BE2C (cell line): Measurements from ENCODE around the gene PLEKHM3.

Experiments used
- DNase-seq: peaks from one replicate; pipeline ENCODE4 v3.0.0-alpha.2; 2020
- H3K27me3 ChIP-seq: fragments of 250-450 bp; sonication (Bioruptor Pico); 2 replicates; pipeline ENCODE4 v1.5.1; 2020; ENCODE audit warnings: mild to moderate bottlenecking
- H3K36me3 ChIP-seq: fragments of 250-450 bp; sonication (Bioruptor Pico); 2 replicates; pipeline ENCODE4 v1.5.1; 2020; ENCODE audit warnings: mild to moderate bottlenecking
- H3K4me1 ChIP-seq: fragments of 250-450 bp; sonication (Bioruptor Pico); 2 replicates; pipeline ENCODE4 v1.5.1; 2020
- H3K4me3 ChIP-seq: 2 replicates; pipeline ENCODE4 v1.5.1; 2011; ENCODE audit warnings: low read depth, low read length
- H3K9me3 ChIP-seq: fragments of 250-450 bp; sonication (Bioruptor Pico); 2 replicates; pipeline ENCODE4 v1.5.1; 2020
- TF ChIP-seq, protein P1 (sequence below): IDR thresholded peaks from 2 replicates; pipeline ENCODE4 v1.5.1; 2012; ENCODE audit warnings: mild to moderate bottlenecking, low read depth, low read length

The PLEKHM3 gene

DNA sequence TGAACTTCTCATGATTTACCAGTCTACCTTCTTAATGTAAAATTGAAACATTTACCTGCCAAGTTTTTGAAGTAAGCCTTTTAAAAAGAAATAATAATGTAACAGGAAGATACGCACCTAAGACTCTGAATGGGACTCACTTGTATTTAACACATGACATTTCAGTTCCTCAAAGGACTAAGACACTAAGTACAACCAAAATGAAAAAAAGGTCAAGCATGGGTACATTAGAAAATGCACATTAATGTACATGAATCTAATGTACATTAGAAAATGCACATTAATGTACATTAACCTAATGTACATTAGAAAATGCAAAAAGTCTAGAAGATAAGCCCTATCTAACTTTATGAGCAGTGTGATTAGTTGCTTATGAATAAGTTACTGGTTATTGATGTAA, 186.3 kb downstream of the PLEKHM3 start:
- no peaks in the 10 kb centered on the region for H3K27me3 ChIP-seq
- no peak for DNase-seq
- H3K4me3 ChIP-seq = no peak overlapping the region
- no peaks in the 10 kb centered on the region for H3K36me3 ChIP-seq
- TF ChIP-seq, protein P1, sequence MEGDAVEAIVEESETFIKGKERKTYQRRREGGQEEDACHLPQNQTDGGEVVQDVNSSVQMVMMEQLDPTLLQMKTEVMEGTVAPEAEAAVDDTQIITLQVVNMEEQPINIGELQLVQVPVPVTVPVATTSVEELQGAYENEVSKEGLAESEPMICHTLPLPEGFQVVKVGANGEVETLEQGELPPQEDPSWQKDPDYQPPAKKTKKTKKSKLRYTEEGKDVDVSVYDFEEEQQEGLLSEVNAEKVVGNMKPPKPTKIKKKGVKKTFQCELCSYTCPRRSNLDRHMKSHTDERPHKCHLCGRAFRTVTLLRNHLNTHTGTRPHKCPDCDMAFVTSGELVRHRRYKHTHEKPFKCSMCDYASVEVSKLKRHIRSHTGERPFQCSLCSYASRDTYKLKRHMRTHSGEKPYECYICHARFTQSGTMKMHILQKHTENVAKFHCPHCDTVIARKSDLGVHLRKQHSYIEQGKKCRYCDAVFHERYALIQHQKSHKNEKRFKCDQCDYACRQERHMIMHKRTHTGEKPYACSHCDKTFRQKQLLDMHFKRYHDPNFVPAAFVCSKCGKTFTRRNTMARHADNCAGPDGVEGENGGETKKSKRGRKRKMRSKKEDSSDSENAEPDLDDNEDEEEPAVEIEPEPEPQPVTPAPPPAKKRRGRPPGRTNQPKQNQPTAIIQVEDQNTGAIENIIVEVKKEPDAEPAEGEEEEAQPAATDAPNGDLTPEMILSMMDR = no peak
- H3K4me1 ChIP-seq = no peaks in the 10 kb centered on the region; the same call in 1 of the 2 replicates
- no peaks in the 10 kb centered on the region for H3K9me3 ChIP-seq

DNA sequence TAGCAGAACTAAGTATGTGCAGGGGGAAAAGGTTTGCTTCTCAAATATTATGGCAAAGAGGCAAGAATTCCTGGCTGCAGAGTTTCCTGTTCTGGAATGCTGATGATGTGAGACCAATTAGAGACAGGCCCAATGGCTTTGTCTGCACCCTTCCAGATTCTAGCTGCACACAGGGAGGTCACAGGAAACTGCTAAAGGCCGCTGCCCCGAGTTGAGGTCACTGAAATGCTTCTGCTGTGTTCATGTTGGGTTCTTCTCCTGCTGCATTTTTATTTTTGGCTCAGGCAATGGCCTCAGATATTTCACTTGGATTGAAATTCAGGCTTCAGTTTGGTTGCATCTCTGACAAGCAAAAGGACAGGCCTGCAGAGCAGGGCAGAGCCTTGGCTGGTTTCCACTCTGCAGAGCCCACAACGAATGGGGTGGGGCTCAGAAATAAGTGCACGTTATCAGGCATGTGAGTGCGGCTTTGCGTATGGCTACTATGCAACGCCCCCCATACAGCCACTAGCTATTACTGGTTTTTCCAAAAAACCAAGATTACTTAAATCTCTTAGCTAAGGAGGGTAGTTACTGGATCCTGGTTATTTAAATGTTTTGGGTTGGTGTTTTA, 188.7 kb downstream of the PLEKHM3 start:
- TF ChIP-seq, protein P1 = no peak
- Histone ChIP-seq H3K27me3 (no peaks in the 10 kb centered on the region), H3K4me3 (no peak overlapping the region), H3K4me1 (no peaks in the 10 kb centered on the region; the same call in 1 of the 2 replicates), H3K36me3 (no peaks in the 10 kb centered on the region), H3K9me3 (no peaks in the 10 kb centered on the region)
- peak; percentile 20 for DNase-seq

DNA sequence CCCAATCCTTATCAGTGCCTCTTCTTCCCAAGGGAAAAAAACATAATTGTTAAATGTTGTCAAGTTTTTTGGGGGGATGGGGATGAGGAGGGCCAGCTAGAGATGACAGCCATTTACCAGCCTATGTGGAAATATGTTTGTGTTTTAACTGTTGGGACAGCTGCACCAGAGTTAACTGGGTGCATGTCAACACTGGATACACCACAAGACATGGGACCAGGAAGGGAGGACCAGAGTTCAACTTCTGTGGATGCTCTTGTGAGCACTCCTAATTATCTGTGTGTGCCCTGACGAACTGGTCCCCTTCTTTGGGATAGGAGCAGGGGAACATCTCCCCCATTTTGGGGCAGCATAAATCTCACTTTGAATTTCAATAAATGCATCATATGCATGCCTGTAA, 189.5 kb downstream of the PLEKHM3 start:
- Histone ChIP-seq H3K4me1 (no peaks in the 10 kb centered on the region; the same call in 1 of the 2 replicates), H3K36me3 (no peaks in the 10 kb centered on the region), H3K9me3 (no peaks in the 10 kb centered on the region), H3K27me3 (no peaks in the 10 kb centered on the region), H3K4me3 (no peak overlapping the region)
- TF ChIP-seq, protein P1 = no peak
- DNase-seq = no peak

DNA sequence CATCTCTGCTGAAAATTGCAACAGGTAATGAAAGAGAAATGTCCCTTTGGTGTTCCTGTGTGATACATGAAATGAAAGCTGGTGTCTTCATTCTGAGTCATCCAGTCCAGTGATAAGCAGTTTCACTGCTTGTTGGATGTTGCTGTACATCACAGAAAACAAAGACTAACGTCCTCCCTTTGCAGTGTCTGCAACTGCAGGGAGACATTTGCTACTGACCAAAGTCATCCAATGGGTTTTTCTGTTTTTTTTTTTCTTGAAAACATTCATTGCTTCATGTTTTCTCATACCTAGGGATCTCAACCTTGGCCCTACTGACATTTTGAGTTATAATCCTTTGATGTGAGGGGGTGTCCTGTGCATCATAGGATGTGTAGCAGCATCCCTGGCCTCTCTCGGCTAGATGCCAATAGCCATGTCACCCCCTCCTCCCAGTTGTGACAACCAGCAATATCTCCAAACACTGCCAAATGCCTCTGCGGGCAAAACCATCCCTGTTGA, 192.0 kb downstream of the PLEKHM3 start:
- H3K4me1 ChIP-seq = no peaks in the 10 kb centered on the region; the same call in 1 of the 2 replicates
- DNase-seq = no peak
- TF ChIP-seq, protein P1 = no peak
- H3K27me3 ChIP-seq = no peaks in the 10 kb centered on the region
- no peaks in the 10 kb centered on the region for H3K36me3 ChIP-seq
- no peaks in the 10 kb centered on the region for H3K9me3 ChIP-seq
- no peak overlapping the region for H3K4me3 ChIP-seq

DNA sequence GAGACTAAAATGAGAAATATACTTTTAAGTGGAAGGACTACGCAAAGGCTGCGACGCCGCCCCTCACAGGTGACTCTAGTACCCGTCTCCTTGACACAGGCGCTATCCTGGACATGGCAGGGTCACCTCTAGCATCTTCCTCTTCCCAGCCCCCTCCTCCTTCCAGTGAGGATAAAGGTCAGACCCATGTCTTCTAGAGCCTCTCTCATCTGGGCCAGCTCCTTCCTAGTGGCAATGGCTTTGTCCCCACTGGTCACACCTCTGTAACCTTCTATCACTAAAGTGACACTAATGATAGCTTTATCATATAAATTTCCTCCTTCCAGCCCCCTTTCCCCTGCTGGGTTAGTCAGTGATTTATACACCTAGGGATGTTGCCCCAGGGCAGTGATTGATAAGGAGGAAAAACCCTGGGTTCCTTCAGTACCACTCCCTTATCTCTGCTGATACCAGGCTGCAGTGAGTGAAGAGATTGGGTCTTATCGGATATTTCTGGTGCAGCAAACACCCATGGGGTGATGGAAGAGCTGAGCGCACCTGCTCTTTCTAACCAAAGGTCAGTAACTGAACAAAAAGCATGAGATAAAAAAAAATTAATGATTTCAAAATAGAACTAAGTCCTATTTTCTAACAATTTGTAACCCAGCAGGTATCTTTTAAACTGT, 193.6 kb downstream of the PLEKHM3 start:
- Histone ChIP-seq H3K4me3 (no peak overlapping the region), H3K27me3 (no peaks in the 10 kb centered on the region), H3K4me1 (no peaks in the 10 kb centered on the region; the same call in 1 of the 2 replicates), H3K9me3 (no peaks in the 10 kb centered on the region), H3K36me3 (no peaks in the 10 kb centered on the region)
- TF ChIP-seq, protein P1 = no peak
- DNase-seq = no peak

DNA sequence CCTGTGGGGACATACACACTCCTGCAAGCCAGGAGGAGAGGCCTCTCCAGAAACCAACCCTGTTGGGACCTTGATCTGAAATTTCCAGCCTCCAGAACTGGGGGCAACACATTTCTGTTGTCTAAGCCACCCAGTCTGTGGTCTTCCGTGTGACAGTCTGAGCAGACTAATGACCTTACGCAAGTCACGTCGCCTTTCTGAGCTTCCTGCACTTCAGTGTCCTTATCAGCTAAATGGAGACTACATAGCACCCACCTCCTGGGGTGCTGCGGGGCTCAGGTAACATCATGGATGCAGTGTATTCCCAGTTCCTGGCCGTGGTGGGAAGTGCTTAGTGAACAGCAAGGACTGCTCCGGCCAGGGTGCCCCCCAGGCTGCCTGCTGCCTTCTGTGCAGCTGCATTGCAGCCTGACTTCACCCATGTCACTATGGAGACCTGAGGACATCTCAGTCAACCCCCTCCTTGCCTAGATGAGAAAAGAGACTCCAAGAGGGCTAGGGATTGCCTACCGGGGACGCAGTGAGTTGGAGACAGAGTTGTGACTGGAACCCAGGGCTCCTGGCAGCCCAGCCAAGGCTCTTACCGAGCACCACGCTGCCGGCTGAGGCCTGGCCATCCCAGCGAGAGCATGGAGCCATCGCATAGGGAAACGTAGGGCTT, 194.4 kb downstream of the PLEKHM3 start:
- no peak for DNase-seq
- Histone ChIP-seq H3K36me3 (no peaks in the 10 kb centered on the region), H3K4me3 (no peak overlapping the region), H3K27me3 (no peaks in the 10 kb centered on the region), H3K4me1 (no peaks in the 10 kb centered on the region; the same call in 1 of the 2 replicates), H3K9me3 (no peaks in the 10 kb centered on the region)
- TF ChIP-seq, protein P1 = no peak
